CD14-positive monocyte (primary cell): Measurements from ENCODE around the gene WFDC1. TPM values are rescaled to one million over a fixed set of nuclear protein-coding genes. Genes with fewer than 3 reads are reported as not detected.
A peak's percentile ranks its signal among the peaks of the same experiment; 100 is the strongest.

ENCODE experiments used
- DNase-seq, 3 donors: peaks; one replicate each; pipeline ENCODE4 v3.0.0-alpha.2; 2011 to 2022
- H2AFZ ChIP-seq: 2 replicates; pipeline ENCODE4 v1.6.0; 2012; ENCODE audit warnings: mild to moderate bottlenecking, low read depth, low read length, inconsistent platforms; ENCODE audit not compliant: insufficient read depth, poor library complexity, severe bottlenecking
- H3K27ac ChIP-seq, 2 donors: 1 replicate in 1 of 2; 2 replicates in 1 of 2; pipeline ENCODE4 v1.5.1; 2012 to 2013; ENCODE audit warnings: low read length in 2 of 2, control low read depth in 1 of 2, inconsistent platforms in 1 of 2, low read depth in 1 of 2, mild to moderate bottlenecking in 1 of 2
- H3K27me3 ChIP-seq, 2 donors: one replicate each; pipeline versions ENCODE4 v1.6.0 to v1.6.1; 2011 to 2013; ENCODE audit warnings: low read length in 2 of 2; ENCODE audit not compliant: control insufficient read depth in 2 of 2, insufficient read depth in 2 of 2
- H3K36me3 ChIP-seq, 2 donors: replicated peaks in 1 of 2; 1 replicate in 1 of 2; 2 replicates in 1 of 2; pipeline versions ENCODE4 v1.5.1 to v1.6.1; 2012 to 2013; ENCODE audit warnings: low read length in 2 of 2, control low read depth in 1 of 2, inconsistent platforms in 1 of 2, mild to moderate bottlenecking in 1 of 2; ENCODE audit not compliant: insufficient read depth in 2 of 2, control insufficient read depth in 1 of 2
- H3K4me1 ChIP-seq, 2 donors: 1 replicate in 1 of 2; 2 replicates in 1 of 2; pipeline versions ENCODE4 v1.5.1 to v1.6.1; 2012 to 2013; ENCODE audit warnings: low read length in 2 of 2, control low read depth in 1 of 2, inconsistent platforms in 1 of 2, mild to moderate bottlenecking in 1 of 2, moderate library complexity in 1 of 2; ENCODE audit not compliant: insufficient read depth in 2 of 2, control insufficient read depth in 1 of 2
- H3K4me2 ChIP-seq: replicated peaks from 2 replicates; pipeline ENCODE3; 2012; ENCODE audit warnings: low read length, moderate library complexity, mild to moderate bottlenecking; ENCODE audit not compliant: poor library complexity, severe bottlenecking; ENCODE audit errors: extremely low read depth
- H3K4me3 ChIP-seq, 3 experiments: fragments of 200-600 bp in 1 of 3; sonication (generic) in 1 of 3; replicated peaks in 1 of 3; 1 replicate in 2 of 3; 2 replicates in 1 of 3; pipeline ENCODE4 v1.5.1; 2011 to 2013; ENCODE audit warnings: low read length in 3 of 3, mild to moderate bottlenecking in 3 of 3, control low read depth in 2 of 3, low read depth in 2 of 3, inconsistent platforms in 1 of 3, moderate library complexity in 1 of 3
- H3K79me2 ChIP-seq: 2 replicates; pipeline ENCODE4 v1.6.0; 2012; ENCODE audit warnings: mild to moderate bottlenecking, control low read depth, inconsistent platforms, low read length, moderate library complexity; ENCODE audit not compliant: insufficient read depth
- H3K9ac ChIP-seq: 2 replicates; pipeline ENCODE4 v1.6.0; 2017; ENCODE audit warnings: low read length, mild to moderate bottlenecking; ENCODE audit not compliant: insufficient read depth, poor library complexity, severe bottlenecking
- H3K9me3 ChIP-seq, 2 donors: replicated peaks in 1 of 2; 1 replicate in 1 of 2; 2 replicates in 1 of 2; pipeline versions ENCODE4 v1.5.1 to v1.6.1; 2012 to 2013; ENCODE audit warnings: low read length in 2 of 2, control low read depth in 1 of 2; ENCODE audit not compliant: control insufficient read depth in 1 of 2, insufficient read depth in 1 of 2
- H4K20me1 ChIP-seq: 2 replicates; pipeline ENCODE4 v1.6.0; 2012; ENCODE audit warnings: mild to moderate bottlenecking, low read length, control low read depth, moderate library complexity; ENCODE audit not compliant: insufficient read depth
- H3K27ac Mint-ChIP-seq, 7 donors: one replicate each; pipeline ENCODE4 v1.8.0; 2020; ENCODE audit warnings: mild to moderate bottlenecking in 7 of 7, mixed read lengths in 7 of 7, moderate library complexity in 6 of 7, inconsistent platforms in 2 of 7
- H3K27me3 Mint-ChIP-seq, 3 donors: one replicate each; pipeline ENCODE4 v1.8.0; 2021 to 2022; ENCODE audit warnings: low read depth in 3 of 3, mild to moderate bottlenecking in 3 of 3, mixed read lengths in 3 of 3, moderate library complexity in 3 of 3, inconsistent platforms in 1 of 3
- H3K36me3 Mint-ChIP-seq, 2 donors: one replicate each; pipeline ENCODE4 v1.8.0; 2020; ENCODE audit warnings: mixed read lengths in 2 of 2, inconsistent platforms in 1 of 2, mild to moderate bottlenecking in 1 of 2
- H3K4me1 Mint-ChIP-seq: one replicate; pipeline ENCODE4 v1.8.0; 2020; ENCODE audit warnings: mild to moderate bottlenecking, mixed read lengths
- H3K4me3 Mint-ChIP-seq, 2 donors: one replicate each; pipeline ENCODE4 v1.8.0; 2020; ENCODE audit warnings: mild to moderate bottlenecking in 2 of 2, mixed read lengths in 2 of 2, moderate library complexity in 1 of 2
- H3K9me3 Mint-ChIP-seq, 7 donors: one replicate each; pipeline ENCODE4 v1.8.0; 2020 to 2022; ENCODE audit warnings: mixed read lengths in 7 of 7, mild to moderate bottlenecking in 6 of 7, moderate library complexity in 6 of 7, inconsistent platforms in 2 of 7
- WGBS: methylation state at CpG from one replicate; pipeline ENCODE4 v1.1.5; 2013; ENCODE audit warnings: missing lambda C conversion rate; ENCODE audit not compliant: insufficient coverage; 5-methylcytosine and 5-hydroxymethylcytosine counted together
- intact Hi-C, 2 donors: fragments of 100-400 bp; cut with micrococcal nuclease; formaldehyde crosslinking; loops; one replicate each; pipeline versions ENCODE4 v1.15.0 to v1.15.1; 2023
- polyA plus RNA-seq, 3 donors: library from polyadenylated mRNA; depleted of rRNA in 1 of 3; unstranded in 2 of 3; stranded (reverse) in 1 of 3; fragments of 300-500 nt in 2 of 3; fragments of >200 nt in 1 of 3; fragmentation: Illumina TruSeq in 2 of 3; gene quantifications; 1 replicate in 2 of 3; 2 replicates in 1 of 3; pipeline ENCODE4 v1.2.3, GENCODE V29; 2012 to 2021
- TF ChIP-seq, protein P1 (sequence below): fragments of 200-600 bp; IDR thresholded peaks from one replicate; pipeline ENCODE4 v1.8.0; 2022; ENCODE audit warnings: antibody characterized with exemption, mild to moderate bottlenecking

WFDC1 gene
- polyA plus RNA-seq, 3 donors, result not detected

DNA sequence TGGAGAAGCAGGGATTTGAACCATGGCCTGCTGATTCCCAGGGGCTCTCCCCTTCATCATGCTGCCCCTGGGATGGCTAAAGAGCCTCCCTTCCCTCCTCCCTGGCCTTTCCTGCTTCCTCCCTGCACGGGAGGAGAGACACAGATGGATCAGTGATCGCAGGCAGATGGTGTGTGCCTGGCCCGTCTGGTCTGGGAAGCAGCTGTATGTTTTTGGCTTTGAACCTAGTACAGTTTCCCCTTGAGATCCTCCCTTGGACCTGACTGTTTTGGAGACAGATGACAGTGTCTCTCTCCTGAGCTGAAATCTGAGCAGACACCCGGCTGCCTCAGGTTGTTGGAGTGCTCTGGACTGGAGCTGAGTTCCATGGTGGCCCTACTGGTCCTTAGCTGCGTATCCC is 44.6 kb downstream of the WFDC1 start:
- no peaks in the 10 kb centered on the region for H3K36me3 ChIP-seq
- Mint-ChIP-seq H3K4me3 (no peak overlapping the region), H3K4me1 (peaks cover 8% of the 10 kb centered on the region), H3K27ac (peak overlapping the region in 1 of 7 donors; percentile 2), H3K9me3 (peaks cover 3 to 27% (median 19%) of the 10 kb centered on the region in 7 donors), H3K36me3 (no peaks in the 10 kb centered on the region), H3K27me3 (peaks cover 7 to 17% (median 16%) of the 10 kb centered on the region in 3 donors)
- no peak for DNase-seq
- H3K9ac ChIP-seq, result no peak overlapping the region
- no peak overlapping the region for H2AFZ ChIP-seq
- H3K4me2 ChIP-seq, result no peak overlapping the region
- 82% methylated on average over 4 of the region's 5 CpGs for WGBS
- TF ChIP-seq, protein P1, sequence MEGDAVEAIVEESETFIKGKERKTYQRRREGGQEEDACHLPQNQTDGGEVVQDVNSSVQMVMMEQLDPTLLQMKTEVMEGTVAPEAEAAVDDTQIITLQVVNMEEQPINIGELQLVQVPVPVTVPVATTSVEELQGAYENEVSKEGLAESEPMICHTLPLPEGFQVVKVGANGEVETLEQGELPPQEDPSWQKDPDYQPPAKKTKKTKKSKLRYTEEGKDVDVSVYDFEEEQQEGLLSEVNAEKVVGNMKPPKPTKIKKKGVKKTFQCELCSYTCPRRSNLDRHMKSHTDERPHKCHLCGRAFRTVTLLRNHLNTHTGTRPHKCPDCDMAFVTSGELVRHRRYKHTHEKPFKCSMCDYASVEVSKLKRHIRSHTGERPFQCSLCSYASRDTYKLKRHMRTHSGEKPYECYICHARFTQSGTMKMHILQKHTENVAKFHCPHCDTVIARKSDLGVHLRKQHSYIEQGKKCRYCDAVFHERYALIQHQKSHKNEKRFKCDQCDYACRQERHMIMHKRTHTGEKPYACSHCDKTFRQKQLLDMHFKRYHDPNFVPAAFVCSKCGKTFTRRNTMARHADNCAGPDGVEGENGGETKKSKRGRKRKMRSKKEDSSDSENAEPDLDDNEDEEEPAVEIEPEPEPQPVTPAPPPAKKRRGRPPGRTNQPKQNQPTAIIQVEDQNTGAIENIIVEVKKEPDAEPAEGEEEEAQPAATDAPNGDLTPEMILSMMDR, result no peak
- H3K27me3 ChIP-seq, result no peaks in the 10 kb centered on the region
- H3K9me3 ChIP-seq, result peaks cover 3 to 6% of the 10 kb centered on the region in 2 donors
- no peaks in the 10 kb centered on the region for H4K20me1 ChIP-seq
- H3K4me1 ChIP-seq, result peaks cover 0 to 3% of the 10 kb centered on the region in 2 donors
- no peak overlapping the region for H3K4me3 ChIP-seq
- H3K79me2 ChIP-seq, result no peaks in the 10 kb centered on the region
- no peak overlapping the region for H3K27ac ChIP-seq
- intact Hi-C loops, result no loop called here

DNA sequence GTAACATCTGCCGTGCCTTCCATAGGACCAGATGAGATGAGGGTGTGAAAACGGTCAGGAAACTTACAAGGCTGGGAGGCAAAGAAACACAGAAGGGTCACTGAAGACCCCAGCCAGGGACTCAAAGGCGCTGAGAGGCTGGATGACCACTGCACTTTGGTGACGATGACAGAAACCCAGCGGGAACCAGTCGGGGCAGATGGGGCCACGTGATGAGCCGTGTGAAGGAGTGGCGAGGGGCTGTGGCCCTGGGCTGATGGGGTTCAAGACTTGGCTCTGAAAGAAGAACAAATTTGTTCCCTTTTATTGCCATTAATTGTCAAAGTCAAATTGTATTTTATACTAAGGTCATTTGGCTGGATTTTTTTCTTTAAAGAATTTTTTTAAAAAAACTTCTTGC is 45.1 kb downstream of the WFDC1 start:
- H3K4me1 ChIP-seq, result peaks cover 0 to 3% of the 10 kb centered on the region in 2 donors
- no peak overlapping the region for H3K27ac ChIP-seq
- Mint-ChIP-seq H3K36me3 (no peaks in the 10 kb centered on the region), H3K4me3 (no peak overlapping the region), H3K27me3 (peaks cover 7 to 16% (median 15%) of the 10 kb centered on the region in 3 donors), H3K4me1 (peaks cover 9% of the 10 kb centered on the region), H3K9me3 (peaks cover 3 to 27% (median 19%) of the 10 kb centered on the region in 7 donors), H3K27ac (no peak overlapping the region)
- DNase-seq, result no peak
- H3K79me2 ChIP-seq, result no peaks in the 10 kb centered on the region
- no peaks in the 10 kb centered on the region for H3K27me3 ChIP-seq
- no peaks in the 10 kb centered on the region for H3K36me3 ChIP-seq
- no peak overlapping the region for H3K4me2 ChIP-seq
- H3K9me3 ChIP-seq, result peaks cover 3 to 6% of the 10 kb centered on the region in 2 donors
- intact Hi-C loops, result no loop called here
- no peak overlapping the region for H3K4me3 ChIP-seq
- TF ChIP-seq, protein P1, result no peak
- WGBS, result 86% methylated on average over 7 of the region's 9 CpGs
- no peak overlapping the region for H2AFZ ChIP-seq
- H3K9ac ChIP-seq, result no peak overlapping the region
- H4K20me1 ChIP-seq, result no peaks in the 10 kb centered on the region
